Measurements from ENCODE around the gene SPON2.

- TF ChIP-seq, protein P1, sequence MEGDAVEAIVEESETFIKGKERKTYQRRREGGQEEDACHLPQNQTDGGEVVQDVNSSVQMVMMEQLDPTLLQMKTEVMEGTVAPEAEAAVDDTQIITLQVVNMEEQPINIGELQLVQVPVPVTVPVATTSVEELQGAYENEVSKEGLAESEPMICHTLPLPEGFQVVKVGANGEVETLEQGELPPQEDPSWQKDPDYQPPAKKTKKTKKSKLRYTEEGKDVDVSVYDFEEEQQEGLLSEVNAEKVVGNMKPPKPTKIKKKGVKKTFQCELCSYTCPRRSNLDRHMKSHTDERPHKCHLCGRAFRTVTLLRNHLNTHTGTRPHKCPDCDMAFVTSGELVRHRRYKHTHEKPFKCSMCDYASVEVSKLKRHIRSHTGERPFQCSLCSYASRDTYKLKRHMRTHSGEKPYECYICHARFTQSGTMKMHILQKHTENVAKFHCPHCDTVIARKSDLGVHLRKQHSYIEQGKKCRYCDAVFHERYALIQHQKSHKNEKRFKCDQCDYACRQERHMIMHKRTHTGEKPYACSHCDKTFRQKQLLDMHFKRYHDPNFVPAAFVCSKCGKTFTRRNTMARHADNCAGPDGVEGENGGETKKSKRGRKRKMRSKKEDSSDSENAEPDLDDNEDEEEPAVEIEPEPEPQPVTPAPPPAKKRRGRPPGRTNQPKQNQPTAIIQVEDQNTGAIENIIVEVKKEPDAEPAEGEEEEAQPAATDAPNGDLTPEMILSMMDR (IDR thresholded peaks at IDR 0.05) = no peak
- no peak for TF ChIP-seq POLR2AphosphoS5 (IDR thresholded peaks at IDR 0.05; ENCODE audit: low read depth, low read length)
- TF ChIP-seq REST (IDR thresholded peaks at IDR 0.05; ENCODE audit: insufficient read depth in 1 of 2, low read depth in 2 of 2, low read length in 1 of 2) = no peak
Measured at GRCh38 chr4:1196421-1197183, 24.2 kb upstream of the SPON2 start.

All from Panc1 (cell line).